D721Med (cell line): Measurements from ENCODE around the gene JMJD1C.

Experiments used
- DNase-seq: peaks from one replicate; pipeline ENCODE4 v3.0.0; 2011; ENCODE audit warnings: low spot score; ENCODE audit not compliant: insufficient read length
- FAIRE-seq: peaks from 2 replicates; lab custom pipeline; 2011; peaks lifted over from hg19 to GRCh38; lab: Jason Lieb, UNC
- CTCF ChIP-seq: IDR thresholded peaks from 2 replicates; pipeline ENCODE4 v1.5.1; 2012; ENCODE audit warnings: mild to moderate bottlenecking, control low read depth; ENCODE audit not compliant: insufficient read depth; ENCODE audit errors: missing control alignments

Gene JMJD1C

GRCh38 chr10:63437116-63437949 lies 28.4 kb downstream of the JMJD1C start:
- TF ChIP-seq CTCF = no peak
- no peak for FAIRE-seq
- DNase-seq = no peak

GRCh38 chr10:63436225-63436624 lies 29.6 kb downstream of the JMJD1C start:
- FAIRE-seq (no peak), DNase-seq (no peak)
- no peak for TF ChIP-seq CTCF

DNA sequence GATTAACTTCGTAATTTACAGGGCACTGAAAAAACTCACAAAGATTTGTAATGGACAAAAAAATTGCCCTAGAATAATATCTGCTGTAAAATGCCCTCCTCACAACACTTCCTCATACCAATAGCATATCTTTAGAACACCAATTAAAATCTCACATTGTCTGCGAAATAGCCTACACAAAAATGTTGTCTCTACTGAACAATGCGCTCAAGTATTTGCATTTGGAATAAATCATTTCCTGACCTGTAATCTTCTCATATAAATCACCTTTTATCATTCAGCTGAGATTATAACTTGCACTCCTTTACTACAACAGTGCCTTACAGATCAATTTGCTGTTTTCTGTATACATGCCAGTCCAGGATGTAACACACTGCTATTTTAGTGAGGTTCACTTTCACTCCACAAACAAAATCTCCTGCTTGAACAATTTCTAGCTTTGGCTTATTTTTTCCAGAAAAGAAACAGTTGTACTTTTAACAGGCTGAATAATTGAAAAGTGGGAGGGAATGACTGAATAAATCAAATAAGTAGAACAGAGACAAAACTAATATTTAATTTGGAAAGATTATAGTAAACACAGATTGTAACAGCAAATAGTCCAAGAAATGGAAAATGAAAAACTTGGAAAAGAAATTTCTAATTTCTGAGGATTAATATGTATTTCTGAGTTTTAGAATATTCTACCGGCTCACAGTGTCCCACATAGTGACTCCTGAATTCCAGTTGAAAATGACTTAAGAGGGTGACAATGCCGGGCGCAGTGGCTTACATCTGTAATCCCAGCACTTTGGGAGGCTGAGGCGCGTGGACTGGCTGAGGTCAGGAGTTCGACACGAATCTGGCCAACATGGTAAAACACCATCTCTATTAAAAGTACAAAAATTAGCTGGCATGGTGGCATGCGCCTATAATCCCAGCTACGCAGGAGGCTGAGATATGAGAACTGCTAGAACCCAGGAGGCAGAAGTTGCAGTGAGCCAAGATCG lies 30.6 kb downstream of the JMJD1C start:
- no peak for TF ChIP-seq CTCF
- FAIRE-seq (no peak), DNase-seq (no peak)

DNA sequence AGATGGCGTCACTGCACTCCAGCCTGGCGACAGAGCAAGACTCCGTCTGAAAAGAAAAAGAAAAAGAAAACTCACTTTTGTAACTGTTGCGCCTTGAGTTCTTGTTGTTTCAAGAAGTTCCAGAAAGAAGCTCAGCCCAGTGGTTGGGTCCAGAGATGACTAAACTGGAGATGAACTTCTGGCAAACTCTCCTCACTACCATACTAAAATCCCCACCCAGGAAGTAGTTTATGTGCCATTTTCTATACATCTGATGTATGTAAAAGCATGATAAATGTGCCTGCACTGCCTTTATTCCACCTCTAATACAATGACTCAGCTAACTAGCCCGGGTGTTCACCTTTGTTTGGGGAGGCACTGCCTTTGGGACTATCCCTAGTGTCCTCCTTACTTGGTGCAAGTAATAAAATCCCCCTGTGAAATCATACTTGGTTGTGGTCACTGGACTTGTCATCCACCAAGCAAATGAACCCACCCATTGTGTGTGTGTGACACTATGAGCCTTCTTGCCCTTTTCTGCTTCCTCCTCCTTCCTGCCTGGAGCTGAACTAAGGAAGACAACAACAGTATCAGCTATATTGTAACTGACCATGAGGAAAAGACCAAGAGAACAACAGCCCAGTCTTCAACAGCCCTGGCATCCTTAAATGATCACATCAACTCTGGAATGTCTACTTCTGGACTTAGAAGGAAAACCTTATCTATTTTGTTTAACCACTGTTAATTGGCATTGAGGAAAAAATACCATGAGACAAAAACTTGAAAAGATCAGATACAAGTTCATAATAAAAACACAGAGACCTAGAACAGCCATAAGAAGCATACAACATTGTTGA lies 33.6 kb downstream of the JMJD1C start:
- FAIRE-seq (no peak), DNase-seq (no peak)
- no peak for TF ChIP-seq CTCF

DNA sequence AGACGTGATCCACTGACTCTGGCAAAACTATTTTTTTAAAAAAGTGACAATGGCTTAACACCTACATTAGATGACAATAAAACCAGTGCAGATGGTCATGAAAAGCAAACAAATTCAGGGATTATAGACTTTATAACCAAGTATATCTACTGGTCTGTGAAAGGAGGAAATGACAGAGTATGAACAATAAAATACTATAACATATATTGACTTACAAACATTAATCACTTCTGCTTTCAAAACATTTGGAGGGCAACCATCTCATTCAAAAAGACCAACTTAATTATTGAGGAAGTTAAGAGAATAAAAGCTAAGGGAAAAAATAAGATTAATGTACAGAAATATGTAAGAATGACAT lies 34.8 kb downstream of the JMJD1C start:
- no peak for DNase-seq
- no peak for FAIRE-seq
- no peak for TF ChIP-seq CTCF

DNA sequence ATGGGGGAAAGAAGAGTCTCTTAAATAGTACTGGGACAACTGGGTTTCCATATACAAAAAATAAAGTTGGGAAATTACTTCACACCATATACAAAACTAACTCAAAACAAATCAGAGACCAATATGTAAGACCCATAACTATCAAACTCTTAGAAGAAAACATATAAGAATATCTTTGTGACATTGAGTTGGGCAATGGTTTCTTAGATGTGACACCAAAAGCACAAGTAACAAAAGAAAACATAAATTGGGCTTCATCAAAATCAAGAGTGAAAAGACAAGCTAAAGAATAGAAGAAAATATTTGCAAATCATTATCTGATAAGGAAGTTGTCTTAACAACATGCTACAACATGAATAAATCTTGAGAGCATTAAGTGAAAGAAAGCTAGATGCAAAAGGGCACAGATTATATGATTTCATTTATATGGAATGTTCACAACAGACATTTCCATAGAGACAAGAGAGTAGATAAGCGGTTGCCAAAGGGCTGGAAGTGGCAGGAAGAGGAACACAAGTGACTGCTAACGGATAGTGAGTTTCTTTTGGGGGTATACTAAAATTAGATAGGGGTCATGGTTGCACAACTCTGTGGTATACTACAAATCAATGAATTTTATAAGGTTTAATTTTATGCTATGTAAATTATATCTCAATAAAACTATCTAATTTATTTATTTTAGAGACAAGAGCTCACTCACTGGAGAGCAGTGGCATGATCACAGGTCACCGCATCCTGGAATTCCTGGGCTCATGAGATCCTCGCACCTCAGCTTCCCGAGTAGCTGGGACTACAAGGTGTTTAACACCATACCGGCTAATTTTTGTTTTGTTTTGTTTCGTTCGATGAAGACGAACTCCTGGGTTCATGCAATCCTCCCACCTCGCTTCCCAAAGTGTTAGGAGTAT lies 35.4 kb downstream of the JMJD1C start:
- FAIRE-seq = no peak
- DNase-seq = no peak
- TF ChIP-seq CTCF = no peak
